ENCODE measurements around the gene TFDP2.

The TFDP2 gene

DNA sequence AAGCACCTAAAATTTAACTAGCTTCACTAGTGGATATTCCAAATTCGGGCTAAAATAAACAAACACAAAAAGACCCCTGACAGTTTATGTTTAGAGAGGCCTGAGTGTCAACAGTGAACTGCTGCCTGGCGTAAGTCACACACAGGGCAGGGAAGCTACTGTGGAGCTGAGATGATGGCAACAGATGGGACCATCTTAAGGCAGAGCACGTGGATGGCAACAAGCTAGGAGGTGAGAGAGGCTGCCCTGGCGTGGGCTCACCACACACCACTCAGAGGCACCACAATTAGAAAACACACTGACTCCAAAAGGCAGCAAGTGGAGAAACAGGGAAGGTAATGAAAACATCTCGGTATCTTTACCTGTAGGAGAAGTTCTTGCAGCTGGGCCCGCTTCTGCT, 179.6 kb downstream of the TFDP2 start:
- Histone ChIP-seq H3K9ac (ENCODE audit: low read length) (no peak overlapping the region), H4K20me1 (ENCODE audit: insufficient read depth, low read length) (no peaks in the 10 kb centered on the region), H2AFZ (ENCODE audit: low read depth, low read length) (no peak overlapping the region), H3K79me2 (ENCODE audit: low read length) (no peaks in the 10 kb centered on the region), H3K27ac (ENCODE audit: low read length) (no peak overlapping the region), H3K36me3 (replicated peaks; ENCODE audit: low read depth, low read length) (no peaks in the 10 kb centered on the region), H3K4me3 (ENCODE audit: low read length) (no peak overlapping the region), H3K9me3 (ENCODE audit: insufficient read depth, low read length) (no peaks in the 10 kb centered on the region), H3K27me3 (ENCODE audit: low read depth, low read length) (no peaks in the 10 kb centered on the region), H3K4me2 (ENCODE audit: low read length) (no peak overlapping the region), H3K4me1 (ENCODE audit: low read length) (no peaks in the 10 kb centered on the region)
- TF ChIP-seq EZH2phosphoT487 (IDR thresholded peaks at IDR 0.05; ENCODE audit: low read depth), result no peak
- TF ChIP-seq, protein P1, sequence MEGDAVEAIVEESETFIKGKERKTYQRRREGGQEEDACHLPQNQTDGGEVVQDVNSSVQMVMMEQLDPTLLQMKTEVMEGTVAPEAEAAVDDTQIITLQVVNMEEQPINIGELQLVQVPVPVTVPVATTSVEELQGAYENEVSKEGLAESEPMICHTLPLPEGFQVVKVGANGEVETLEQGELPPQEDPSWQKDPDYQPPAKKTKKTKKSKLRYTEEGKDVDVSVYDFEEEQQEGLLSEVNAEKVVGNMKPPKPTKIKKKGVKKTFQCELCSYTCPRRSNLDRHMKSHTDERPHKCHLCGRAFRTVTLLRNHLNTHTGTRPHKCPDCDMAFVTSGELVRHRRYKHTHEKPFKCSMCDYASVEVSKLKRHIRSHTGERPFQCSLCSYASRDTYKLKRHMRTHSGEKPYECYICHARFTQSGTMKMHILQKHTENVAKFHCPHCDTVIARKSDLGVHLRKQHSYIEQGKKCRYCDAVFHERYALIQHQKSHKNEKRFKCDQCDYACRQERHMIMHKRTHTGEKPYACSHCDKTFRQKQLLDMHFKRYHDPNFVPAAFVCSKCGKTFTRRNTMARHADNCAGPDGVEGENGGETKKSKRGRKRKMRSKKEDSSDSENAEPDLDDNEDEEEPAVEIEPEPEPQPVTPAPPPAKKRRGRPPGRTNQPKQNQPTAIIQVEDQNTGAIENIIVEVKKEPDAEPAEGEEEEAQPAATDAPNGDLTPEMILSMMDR (IDR thresholded peaks at IDR 0.05; ENCODE audit: low read depth, low read length), result no peak

DNA sequence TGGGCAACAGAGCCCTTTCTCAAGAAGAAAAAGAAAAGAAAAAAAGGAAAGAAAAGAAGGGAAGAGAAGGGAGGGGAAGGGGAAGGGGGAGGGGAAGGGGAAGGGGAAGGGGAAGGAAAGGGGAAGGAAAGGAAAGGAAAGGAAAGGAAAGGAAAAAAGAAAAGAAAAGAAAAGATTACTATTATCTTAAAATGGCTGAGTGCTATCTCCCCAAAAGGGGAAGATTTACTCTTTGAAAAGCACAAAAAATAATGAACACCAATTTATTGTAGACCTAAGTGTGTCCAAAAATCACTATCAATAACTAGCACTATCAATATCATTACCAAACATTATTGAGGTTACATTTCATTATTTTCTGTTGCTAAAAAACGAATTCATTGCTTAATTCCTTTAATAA, 183.9 kb downstream of the TFDP2 start:
- H3K79me2 ChIP-seq (ENCODE audit: low read length), result no peaks in the 10 kb centered on the region
- H3K36me3 ChIP-seq (replicated peaks; ENCODE audit: low read depth, low read length), result peaks cover 3% of the 10 kb centered on the region
- H3K27ac ChIP-seq (ENCODE audit: low read length), result no peak overlapping the region
- H3K27me3 ChIP-seq (ENCODE audit: low read depth, low read length), result no peaks in the 10 kb centered on the region
- H3K9ac ChIP-seq (ENCODE audit: low read length), result no peak overlapping the region
- no peaks in the 10 kb centered on the region for H3K9me3 ChIP-seq (ENCODE audit: insufficient read depth, low read length)
- no peak overlapping the region for H2AFZ ChIP-seq (ENCODE audit: low read depth, low read length)
- H4K20me1 ChIP-seq (ENCODE audit: insufficient read depth, low read length), result no peaks in the 10 kb centered on the region
- no peaks in the 10 kb centered on the region for H3K4me1 ChIP-seq (ENCODE audit: low read length)
- H3K4me2 ChIP-seq (ENCODE audit: low read length), result no peak overlapping the region
- no peak overlapping the region for H3K4me3 ChIP-seq (ENCODE audit: low read length)
- no peak for TF ChIP-seq EZH2phosphoT487 (IDR thresholded peaks at IDR 0.05; ENCODE audit: low read depth)
- TF ChIP-seq, protein P1 (IDR thresholded peaks at IDR 0.05; ENCODE audit: low read depth, low read length), result no peak

DNA sequence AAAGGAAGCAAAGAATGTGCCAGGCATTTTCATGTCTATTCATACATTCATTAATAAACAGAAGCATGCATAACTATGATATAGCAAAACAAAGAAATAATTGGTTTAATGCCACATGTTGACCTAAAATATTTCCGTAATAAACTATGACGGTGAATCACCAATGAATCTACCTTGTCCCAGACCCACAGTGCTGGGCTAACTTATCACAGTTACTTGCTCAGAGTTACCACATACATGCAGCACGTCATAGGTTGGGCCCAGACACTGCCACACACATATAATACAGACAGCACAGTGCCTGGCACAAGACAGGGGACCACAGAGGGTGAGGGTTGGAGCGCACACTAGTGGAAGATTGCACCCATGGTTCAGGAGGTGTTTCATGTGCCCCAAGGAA, 186.0 kb downstream of the TFDP2 start:
- no peaks in the 10 kb centered on the region for H3K27me3 ChIP-seq (ENCODE audit: low read depth, low read length)
- H3K9ac ChIP-seq (ENCODE audit: low read length), result no peak overlapping the region
- no peak overlapping the region for H2AFZ ChIP-seq (ENCODE audit: low read depth, low read length)
- H4K20me1 ChIP-seq (ENCODE audit: insufficient read depth, low read length), result no peaks in the 10 kb centered on the region
- no peak overlapping the region for H3K4me2 ChIP-seq (ENCODE audit: low read length)
- H3K9me3 ChIP-seq (ENCODE audit: insufficient read depth, low read length), result no peaks in the 10 kb centered on the region
- no peak overlapping the region for H3K27ac ChIP-seq (ENCODE audit: low read length)
- no peaks in the 10 kb centered on the region for H3K4me1 ChIP-seq (ENCODE audit: low read length)
- H3K79me2 ChIP-seq (ENCODE audit: low read length), result no peaks in the 10 kb centered on the region
- no peak overlapping the region for H3K4me3 ChIP-seq (ENCODE audit: low read length)
- TF ChIP-seq, protein P1 (IDR thresholded peaks at IDR 0.05; ENCODE audit: low read depth, low read length), result no peak
- H3K36me3 ChIP-seq (replicated peaks; ENCODE audit: low read depth, low read length), result peaks cover 3% of the 10 kb centered on the region

DNA sequence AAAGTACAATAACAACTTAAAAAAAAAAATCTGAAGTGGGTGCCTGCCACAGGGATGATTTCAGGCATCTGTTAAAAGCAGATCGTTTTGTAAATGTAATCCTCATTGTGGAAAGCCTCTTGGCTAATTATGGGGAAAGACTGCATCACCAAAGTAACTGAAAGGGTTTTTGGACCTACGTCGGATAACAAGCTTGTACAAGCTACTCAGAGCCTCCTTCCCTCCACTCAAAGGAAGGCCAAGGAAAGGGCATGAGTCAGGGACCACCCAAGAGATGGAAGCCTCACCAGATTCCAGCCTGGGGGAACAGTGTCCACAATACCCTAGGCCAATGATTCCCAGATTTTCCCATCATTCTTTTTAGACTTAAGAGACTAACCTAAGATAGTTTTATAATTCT, 188.6 kb downstream of the TFDP2 start:
- Histone ChIP-seq H3K4me2 (ENCODE audit: low read length) (no peak overlapping the region), H3K27me3 (ENCODE audit: low read depth, low read length) (no peaks in the 10 kb centered on the region), H2AFZ (ENCODE audit: low read depth, low read length) (no peak overlapping the region), H3K27ac (ENCODE audit: low read length) (no peak overlapping the region), H3K4me1 (ENCODE audit: low read length) (no peaks in the 10 kb centered on the region), H4K20me1 (ENCODE audit: insufficient read depth, low read length) (no peaks in the 10 kb centered on the region), H3K4me3 (ENCODE audit: low read length) (no peak overlapping the region), H3K9me3 (ENCODE audit: insufficient read depth, low read length) (no peaks in the 10 kb centered on the region), H3K36me3 (replicated peaks; ENCODE audit: low read depth, low read length) (peaks cover 7% of the 10 kb centered on the region), H3K79me2 (ENCODE audit: low read length) (no peaks in the 10 kb centered on the region), H3K9ac (ENCODE audit: low read length) (no peak overlapping the region)
- TF ChIP-seq, protein P1 (IDR thresholded peaks at IDR 0.05; ENCODE audit: low read depth, low read length), result no peak
- TF ChIP-seq EZH2phosphoT487 (IDR thresholded peaks at IDR 0.05; ENCODE audit: low read depth), result no peak

Data from OCI-LY3 (cell line).